HL-60 (cell line): ENCODE data around the gene ASF1B.

Experiments used
- POLR2AphosphoS5 ChIP-seq: IDR thresholded peaks from 2 replicates; pipeline ENCODE4 v1.6.1; 2012; ENCODE audit warnings: low read depth
- SPI1 ChIP-seq: IDR thresholded peaks from 2 replicates; pipeline ENCODE4 v1.6.1; 2012; ENCODE audit warnings: low read depth, mild to moderate bottlenecking, borderline replicate concordance
- TF ChIP-seq, protein P1 (sequence below): IDR thresholded peaks from one replicate; pipeline ENCODE4 v1.5.1; 2011; ENCODE audit warnings: low read length, control low read depth, inconsistent platforms; ENCODE audit not compliant: insufficient read depth

DNA sequence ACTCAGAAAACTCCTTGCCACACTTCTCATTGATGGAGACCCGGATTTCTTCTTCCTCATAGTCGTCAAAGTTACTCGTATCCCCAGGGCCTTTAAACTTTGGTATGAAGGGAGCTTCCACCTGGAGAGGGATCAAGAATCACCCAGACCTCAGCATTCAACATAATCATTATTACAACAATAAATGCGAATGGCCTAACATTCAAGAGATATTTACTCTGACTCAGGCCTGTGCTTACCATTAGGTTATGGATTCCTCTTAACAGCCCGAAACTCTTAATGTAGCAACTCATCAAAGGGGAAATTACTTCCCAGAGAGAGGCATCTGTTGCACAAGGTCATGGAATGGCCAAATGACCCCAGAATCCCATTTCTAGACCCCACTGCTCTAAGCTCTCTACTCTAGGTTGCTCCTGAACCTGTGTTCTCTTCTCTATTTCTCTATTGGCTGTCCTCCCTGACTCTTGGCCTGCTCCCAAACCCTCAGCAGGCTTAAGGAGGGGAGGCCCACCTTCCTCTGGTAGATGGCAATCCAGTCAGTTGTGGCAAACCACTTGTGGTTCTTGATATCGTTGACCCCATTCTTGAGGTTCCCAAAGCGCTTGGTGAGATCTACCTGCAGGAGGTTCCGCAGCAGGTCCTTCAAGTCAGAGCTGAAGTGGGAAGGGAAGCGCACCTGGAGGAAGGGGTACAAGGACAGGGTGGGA is 43.1 kb downstream of the ASF1B start:
- TF ChIP-seq, protein P1, sequence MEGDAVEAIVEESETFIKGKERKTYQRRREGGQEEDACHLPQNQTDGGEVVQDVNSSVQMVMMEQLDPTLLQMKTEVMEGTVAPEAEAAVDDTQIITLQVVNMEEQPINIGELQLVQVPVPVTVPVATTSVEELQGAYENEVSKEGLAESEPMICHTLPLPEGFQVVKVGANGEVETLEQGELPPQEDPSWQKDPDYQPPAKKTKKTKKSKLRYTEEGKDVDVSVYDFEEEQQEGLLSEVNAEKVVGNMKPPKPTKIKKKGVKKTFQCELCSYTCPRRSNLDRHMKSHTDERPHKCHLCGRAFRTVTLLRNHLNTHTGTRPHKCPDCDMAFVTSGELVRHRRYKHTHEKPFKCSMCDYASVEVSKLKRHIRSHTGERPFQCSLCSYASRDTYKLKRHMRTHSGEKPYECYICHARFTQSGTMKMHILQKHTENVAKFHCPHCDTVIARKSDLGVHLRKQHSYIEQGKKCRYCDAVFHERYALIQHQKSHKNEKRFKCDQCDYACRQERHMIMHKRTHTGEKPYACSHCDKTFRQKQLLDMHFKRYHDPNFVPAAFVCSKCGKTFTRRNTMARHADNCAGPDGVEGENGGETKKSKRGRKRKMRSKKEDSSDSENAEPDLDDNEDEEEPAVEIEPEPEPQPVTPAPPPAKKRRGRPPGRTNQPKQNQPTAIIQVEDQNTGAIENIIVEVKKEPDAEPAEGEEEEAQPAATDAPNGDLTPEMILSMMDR = no peak
- TF ChIP-seq SPI1 (no peak), POLR2AphosphoS5 (no peak)
